ENCODE data around the gene MYCT1. TPM values are rescaled to one million over a fixed set of nuclear protein-coding genes. Genes with fewer than 3 reads are reported as not detected.
A peak's percentile ranks its signal among the peaks of the same experiment; 100 is the strongest.

MYCT1 gene
- total RNA-seq, 1 experiment from 2014 or later: 1.5 TPM

DNA sequence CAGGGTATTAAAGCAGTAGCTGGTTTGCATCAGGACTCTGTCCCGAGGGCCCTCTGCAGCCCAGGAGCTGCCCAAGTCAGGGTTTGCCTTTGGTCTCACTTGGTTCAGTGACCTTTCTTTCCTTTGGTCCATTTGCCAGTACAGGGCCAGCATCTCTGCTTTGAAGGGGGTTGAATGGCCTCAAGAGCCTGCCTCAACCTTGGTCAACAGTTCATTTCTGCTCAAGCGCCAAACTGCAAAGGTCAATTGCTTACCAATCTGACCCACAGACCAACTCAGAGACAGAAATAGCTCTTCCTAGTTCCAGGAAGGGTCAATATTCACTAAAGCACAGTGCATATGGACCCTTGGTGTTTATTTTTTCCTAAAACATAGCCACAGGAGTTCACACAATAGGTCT lies 72.3 kb downstream of the MYCT1 start (continued):
- TF ChIP-seq, protein P1, sequence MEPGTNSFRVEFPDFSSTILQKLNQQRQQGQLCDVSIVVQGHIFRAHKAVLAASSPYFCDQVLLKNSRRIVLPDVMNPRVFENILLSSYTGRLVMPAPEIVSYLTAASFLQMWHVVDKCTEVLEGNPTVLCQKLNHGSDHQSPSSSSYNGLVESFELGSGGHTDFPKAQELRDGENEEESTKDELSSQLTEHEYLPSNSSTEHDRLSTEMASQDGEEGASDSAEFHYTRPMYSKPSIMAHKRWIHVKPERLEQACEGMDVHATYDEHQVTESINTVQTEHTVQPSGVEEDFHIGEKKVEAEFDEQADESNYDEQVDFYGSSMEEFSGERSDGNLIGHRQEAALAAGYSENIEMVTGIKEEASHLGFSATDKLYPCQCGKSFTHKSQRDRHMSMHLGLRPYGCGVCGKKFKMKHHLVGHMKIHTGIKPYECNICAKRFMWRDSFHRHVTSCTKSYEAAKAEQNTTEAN (CRISPR knock-in tag; IDR thresholded peaks at IDR 0.05): no peak
- no peak for TF ChIP-seq SOX15 (CRISPR knock-in tag; IDR thresholded peaks at IDR 0.05)

DNA sequence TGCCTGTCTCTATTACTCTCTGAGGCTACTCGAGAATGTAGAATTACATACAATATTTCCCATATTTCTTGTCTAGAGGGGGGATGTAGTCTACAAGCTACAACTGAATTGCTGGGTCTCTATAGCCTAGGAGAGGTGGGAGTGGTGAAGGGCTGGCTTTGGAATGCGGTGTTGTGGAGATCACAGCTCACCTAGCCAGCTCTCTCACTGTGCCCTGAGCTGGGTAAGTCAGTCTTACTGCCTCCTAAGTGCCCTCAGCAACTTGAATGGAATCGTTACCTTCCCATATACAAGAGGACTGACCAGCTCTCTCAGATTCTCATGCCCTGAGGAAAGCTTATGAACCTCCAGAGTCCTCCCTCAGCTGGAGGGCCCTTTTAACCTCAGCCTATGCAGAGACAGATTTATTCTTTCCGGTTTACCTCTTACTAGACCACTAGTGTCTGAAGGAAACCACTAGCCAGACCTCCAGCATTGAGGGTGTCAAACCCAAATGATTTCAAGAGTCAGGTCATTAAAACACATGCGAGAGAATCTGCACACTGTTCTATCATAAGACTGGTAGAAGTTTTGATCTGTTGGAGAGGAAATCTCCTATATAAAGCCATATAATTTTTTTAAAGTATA lies 73.5 kb downstream of the MYCT1 start:
- H3K36me3 Mint-ChIP-seq: no peaks in the 10 kb centered on the region
- no peaks in the 10 kb centered on the region for H3K4me1 Mint-ChIP-seq
- no peaks in the 10 kb centered on the region for H3K9me3 Mint-ChIP-seq
- peak; percentile 86 for ATAC-seq
- H3K27me3 Mint-ChIP-seq (ENCODE audit: low read depth): no peaks in the 10 kb centered on the region
- DNase-seq (ENCODE audit: low spot score): no peak
- H3K4me3 Mint-ChIP-seq: no peak overlapping the region
- H3K27ac Mint-ChIP-seq: peak overlapping the region; percentile 53
- POLR2A ChIA-PET: interaction anchor here (0.6 kb wide), 1 partner anchor 165 kb away, joined by 3 read pairs; no protein-coding TSS in a partner anchor
- CTCF ChIA-PET: interaction anchor here (0.7 kb wide), 1 partner anchor 177 kb away, joined by 3 read pairs; no protein-coding TSS in a partner anchor
- TF ChIP-seq, protein P2, sequence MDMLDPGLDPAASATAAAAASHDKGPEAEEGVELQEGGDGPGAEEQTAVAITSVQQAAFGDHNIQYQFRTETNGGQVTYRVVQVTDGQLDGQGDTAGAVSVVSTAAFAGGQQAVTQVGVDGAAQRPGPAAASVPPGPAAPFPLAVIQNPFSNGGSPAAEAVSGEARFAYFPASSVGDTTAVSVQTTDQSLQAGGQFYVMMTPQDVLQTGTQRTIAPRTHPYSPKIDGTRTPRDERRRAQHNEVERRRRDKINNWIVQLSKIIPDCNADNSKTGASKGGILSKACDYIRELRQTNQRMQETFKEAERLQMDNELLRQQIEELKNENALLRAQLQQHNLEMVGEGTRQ (CRISPR knock-in tag; IDR thresholded peaks at IDR 0.05): no peak
- TF ChIP-seq, protein P3, sequence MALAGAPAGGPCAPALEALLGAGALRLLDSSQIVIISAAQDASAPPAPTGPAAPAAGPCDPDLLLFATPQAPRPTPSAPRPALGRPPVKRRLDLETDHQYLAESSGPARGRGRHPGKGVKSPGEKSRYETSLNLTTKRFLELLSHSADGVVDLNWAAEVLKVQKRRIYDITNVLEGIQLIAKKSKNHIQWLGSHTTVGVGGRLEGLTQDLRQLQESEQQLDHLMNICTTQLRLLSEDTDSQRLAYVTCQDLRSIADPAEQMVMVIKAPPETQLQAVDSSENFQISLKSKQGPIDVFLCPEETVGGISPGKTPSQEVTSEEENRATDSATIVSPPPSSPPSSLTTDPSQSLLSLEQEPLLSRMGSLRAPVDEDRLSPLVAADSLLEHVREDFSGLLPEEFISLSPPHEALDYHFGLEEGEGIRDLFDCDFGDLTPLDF (CRISPR knock-in tag; IDR thresholded peaks at IDR 0.05): no peak

Other genes starting within 250 kb of the MYCT1 start
- 3.9 to 6.5 TPM (median 5.6 TPM) in 3 replicates for gene SYNE1, start 60.5 kb upstream of the MYCT1 start, total RNA-seq (2021)
- gene VIP, start 52.9 kb downstream of the MYCT1 start, total RNA-seq (2021): not detected in 3 replicates

Data from WTC11 (cell line).